GM19467 (cell line): Measurements from ENCODE around the gene RAB15.
"Not testable (repeated sequence)": the region's sequence is repeated elsewhere in the genome, so short reads cannot be mapped to it uniquely, and the experiment has no call there.

ENCODE experiments used
- ATAC-seq: cut with Tn5 transposase; IDR thresholded peaks from one replicate; pipeline ENCODE4 v1.9.1; 2021; ENCODE audit warnings: mild to moderate bottlenecking, moderate library complexity; ENCODE audit not compliant: unreplicated experiment

The RAB15 gene

GRCh38 chr14:64913477-64913876, 58.7 kb downstream of the RAB15 start:
- ATAC-seq, result not testable (repeated sequence)

- no peak for ATAC-seq
Observed at GRCh38 chr14:64912261-64912660, 59.9 kb downstream of the RAB15 start.

GRCh38 chr14:64910847-64911495, 61.2 kb downstream of the RAB15 start:
- no peak for ATAC-seq

GRCh38 chr14:64906022-64906421, 66.1 kb downstream of the RAB15 start:
- ATAC-seq, result no peak

GRCh38 chr14:64899958-64900357, 72.2 kb downstream of the RAB15 start:
- ATAC-seq, result no peak
